HL-60/S4 (cell line): ENCODE results near the gene JAKMIP3.

Source experiments
- in situ Hi-C: fragments of 300-500 bp; cut with MboI; formaldehyde crosslinking; loops from 2 replicates; pipeline ENCODE4 v1.14.3; 2022; ENCODE audit warnings: low sequenced_read_pairs

Gene JAKMIP3

GRCh38 chr10:132097609-132098377, 32.0 kb downstream of the JAKMIP3 start:
- in situ Hi-C loops = no loop called here

GRCh38 chr10:132098539-132099388, 33.0 kb downstream of the JAKMIP3 start:
- in situ Hi-C loops = no loop called here

- in situ Hi-C loops = no loop called here
These were observed 33.8 kb downstream of the JAKMIP3 start for GRCh38 chr10:132099389-132100090.

- in situ Hi-C loops = no loop called here
These were observed 34.3 kb downstream of the JAKMIP3 start for GRCh38 chr10:132100091-132100481.

GRCh38 chr10:132100556-132101349, 35.0 kb downstream of the JAKMIP3 start:
- in situ Hi-C loops = no loop called here

- in situ Hi-C loops = no loop called here
These were observed 35.8 kb downstream of the JAKMIP3 start for GRCh38 chr10:132101529-132101928.

GRCh38 chr10:132102071-132102716, 36.4 kb downstream of the JAKMIP3 start:
- in situ Hi-C loops = no loop called here

- in situ Hi-C loops = no loop called here
These were observed 37.0 kb downstream of the JAKMIP3 start for GRCh38 chr10:132102717-132103110.

GRCh38 chr10:132103116-132103910, 37.6 kb downstream of the JAKMIP3 start:
- in situ Hi-C loops = no loop called here

GRCh38 chr10:132104062-132104461, 38.3 kb downstream of the JAKMIP3 start:
- in situ Hi-C loops = no loop called here

GRCh38 chr10:132104471-132105301, 38.9 kb downstream of the JAKMIP3 start:
- in situ Hi-C loops = no loop called here

GRCh38 chr10:132105302-132105995, 39.7 kb downstream of the JAKMIP3 start:
- in situ Hi-C loops = no loop called here

- in situ Hi-C loops = no loop called here
These were observed 40.7 kb downstream of the JAKMIP3 start for GRCh38 chr10:132106431-132106830.

GRCh38 chr10:132107186-132107948, 41.6 kb downstream of the JAKMIP3 start:
- in situ Hi-C loops = no loop called here

- in situ Hi-C loops = no loop called here
These were observed 42.5 kb downstream of the JAKMIP3 start for GRCh38 chr10:132107949-132108877.
